CD4-positive, alpha-beta T cell (primary cell): ENCODE data around the gene HECW1. TPM values are rescaled to one million over a fixed set of nuclear protein-coding genes. Genes with fewer than 3 reads are reported as not detected.

Experiments
- ATAC-seq: fragments of 200-7000 bp; cut with Tn5 transposase; one replicate; pipeline ENCODE4 v1.10.0; 2022; ENCODE audit warnings: mild to moderate bottlenecking; ENCODE audit not compliant: poor library complexity
- CTCF ChIA-PET: fragments of 350-600 bp; sonication (Branson Sonifier 250); formaldehyde crosslinking; loops from one replicate; lab custom pipeline; 2021; ENCODE audit warnings: antibody characterized with exemption, inconsistent platforms; lab: Charles Lee
- POLR2A ChIA-PET: fragments of 350-600 bp; sonication (Branson Sonifier 250); formaldehyde crosslinking; loops from one replicate; lab custom pipeline; 2021; ENCODE audit warnings: antibody characterized with exemption, inconsistent platforms; lab: Charles Lee
- DNase-seq, 14 experiments: peaks; one replicate each; pipeline ENCODE4 v3.0.0-alpha.2; 2013 to 2020; ENCODE audit warnings: mixed read lengths in 2 of 14
- H3K27ac ChIP-seq, 2 donors: one replicate each; pipeline versions ENCODE4 v1.5.1 to v1.7.0; 2013; ENCODE audit warnings: low read length in 2 of 2, low read depth in 1 of 2, mild to moderate bottlenecking in 1 of 2
- H3K27me3 ChIP-seq, 2 experiments: 1 replicate in 1 of 2; 2 replicates in 1 of 2; pipeline versions ENCODE4 v1.6.1 to v1.7.0; 2013; ENCODE audit warnings: low read length in 2 of 2, control low read depth in 1 of 2, mild to moderate bottlenecking in 1 of 2, moderate library complexity in 1 of 2; ENCODE audit not compliant: insufficient read depth in 2 of 2, control insufficient read depth in 1 of 2
- H3K36me3 ChIP-seq: one replicate; pipeline ENCODE4 v1.6.1; 2013; ENCODE audit warnings: low read length, control low read depth; ENCODE audit not compliant: insufficient read depth
- H3K4me1 ChIP-seq: one replicate; pipeline ENCODE4 v1.6.1; 2013; ENCODE audit warnings: low read length, control low read depth; ENCODE audit not compliant: insufficient read depth
- H3K4me3 ChIP-seq: one replicate; pipeline ENCODE4 v1.5.1; 2013; ENCODE audit warnings: mild to moderate bottlenecking, low read length, moderate library complexity
- H3K9me3 ChIP-seq, 2 experiments: 1 replicate in 1 of 2; 2 replicates in 1 of 2; pipeline versions ENCODE4 v1.6.1 to v1.7.0; 2013; ENCODE audit warnings: low read length in 2 of 2, mild to moderate bottlenecking in 2 of 2, control low read depth in 1 of 2, moderate library complexity in 1 of 2; ENCODE audit not compliant: control insufficient read depth in 1 of 2, insufficient read depth in 1 of 2
- H3K27ac Mint-ChIP-seq: one replicate; pipeline ENCODE4 v1.8.0; 2020; ENCODE audit warnings: mixed read lengths
- H3K27me3 Mint-ChIP-seq: one replicate; pipeline ENCODE4 v1.8.0; 2021; ENCODE audit warnings: mixed read lengths
- H3K36me3 Mint-ChIP-seq: one replicate; pipeline ENCODE4 v1.8.0; 2021; ENCODE audit warnings: low read depth, mixed read lengths
- H3K4me1 Mint-ChIP-seq: one replicate; pipeline ENCODE4 v1.8.0; 2021; ENCODE audit warnings: low read depth, mixed read lengths
- H3K4me3 Mint-ChIP-seq: one replicate; pipeline ENCODE4 v1.8.0; 2020; ENCODE audit warnings: mild to moderate bottlenecking, mixed read lengths
- H3K9me3 Mint-ChIP-seq: one replicate; pipeline ENCODE4 v1.8.0; 2020; ENCODE audit warnings: mixed read lengths
- CTCF ChIP-seq: fragments of 200-600 bp; IDR thresholded peaks from one replicate; pipeline ENCODE4 v1.8.0; 2022; ENCODE audit warnings: antibody characterized with exemption, mild to moderate bottlenecking
- intact Hi-C, 2 experiments: fragments of 100-400 bp; cut with DNase I in 1 of 2; cut with micrococcal nuclease in 1 of 2; formaldehyde crosslinking; loops; one replicate each; pipeline versions ENCODE4 v1.15.1 to v1.9.0; 2023 to 2025; cut with DNase I, micrococcal nuclease
- total RNA-seq, 174 experiments: library from RNA in 2 of 174; stranded (reverse) in 2 of 174; gene quantifications; one replicate each; pipeline ENCODE4 v1.2.3 and lab custom pipeline; 2021 to 2026

Gene HECW1
- total RNA-seq, 2 experiments from 2014 or later = not detected

GRCh38 chr7:43559946-43560335 lies 447.5 kb downstream of the HECW1 start:
- DNase-seq = no peak
- Histone ChIP-seq H3K9me3 (no peaks in the 10 kb centered on the region), H3K27me3 (peaks cover 0 to 5% of the 10 kb centered on the region in 2 experiments), H3K36me3 (no peaks in the 10 kb centered on the region), H3K4me1 (no peaks in the 10 kb centered on the region), H3K27ac (no peak overlapping the region), H3K4me3 (no peak overlapping the region)
- H3K27ac Mint-ChIP-seq = no peak overlapping the region
- ChIA-PET CTCF (no interaction called here), POLR2A (no interaction called here)
- no peaks in the 10 kb centered on the region for H3K9me3 Mint-ChIP-seq
- peaks cover 19% of the 10 kb centered on the region for H3K27me3 Mint-ChIP-seq
- TF ChIP-seq CTCF = no peak
- intact Hi-C loops = no loop called here
- no peaks in the 10 kb centered on the region for H3K36me3 Mint-ChIP-seq
- H3K4me3 Mint-ChIP-seq = no peak overlapping the region
- no peak for ATAC-seq
- H3K4me1 Mint-ChIP-seq = peaks cover 22% of the 10 kb centered on the region

GRCh38 chr7:43560742-43561330 lies 448.4 kb downstream of the HECW1 start:
- ChIA-PET CTCF (no interaction called here), POLR2A (no interaction called here)
- Histone ChIP-seq H3K9me3 (no peaks in the 10 kb centered on the region), H3K4me3 (no peak overlapping the region), H3K27me3 (peaks cover 0 to 5% of the 10 kb centered on the region in 2 experiments), H3K36me3 (no peaks in the 10 kb centered on the region), H3K27ac (no peak overlapping the region), H3K4me1 (no peaks in the 10 kb centered on the region)
- Mint-ChIP-seq H3K4me1 (peaks cover 13% of the 10 kb centered on the region), H3K4me3 (no peak overlapping the region), H3K27me3 (peaks cover 22% of the 10 kb centered on the region), H3K36me3 (no peaks in the 10 kb centered on the region), H3K27ac (no peak overlapping the region), H3K9me3 (no peaks in the 10 kb centered on the region)
- ATAC-seq = no peak
- no peak for DNase-seq
- intact Hi-C loops = no loop called here
- TF ChIP-seq CTCF = no peak

GRCh38 chr7:43562383-43562782 lies 449.9 kb downstream of the HECW1 start:
- no peak overlapping the region for H3K27ac ChIP-seq
- no peaks in the 10 kb centered on the region for H3K4me1 ChIP-seq
- TF ChIP-seq CTCF = no peak
- no peaks in the 10 kb centered on the region for H3K36me3 ChIP-seq
- POLR2A ChIA-PET = no interaction called here
- H3K27ac Mint-ChIP-seq = no peak overlapping the region
- H3K4me3 ChIP-seq = no peak overlapping the region
- no peaks in the 10 kb centered on the region for H3K36me3 Mint-ChIP-seq
- H3K27me3 ChIP-seq = peaks cover 0 to 5% of the 10 kb centered on the region in 2 experiments
- ATAC-seq (no peak), DNase-seq (no peak)
- H3K4me1 Mint-ChIP-seq = peaks cover 1% of the 10 kb centered on the region
- H3K9me3 Mint-ChIP-seq = no peaks in the 10 kb centered on the region
- CTCF ChIA-PET = no interaction called here
- peaks cover 22% of the 10 kb centered on the region for H3K27me3 Mint-ChIP-seq
- intact Hi-C loops = no loop called here
- H3K4me3 Mint-ChIP-seq = no peak overlapping the region
- H3K9me3 ChIP-seq = no peaks in the 10 kb centered on the region
